Stomach (tissue), 9 donors: ENCODE data around the gene ADORA1. TPM values are rescaled to one million over a fixed set of nuclear protein-coding genes. Genes with fewer than 3 reads are reported as not detected.
A peak's percentile ranks its signal among the peaks of the same experiment; 100 is the strongest.

ENCODE experiments used
- DNase-seq, 2 donors: peaks; one replicate each; pipeline versions ENCODE4 v3.0.0 to v3.0.0-alpha.2; 2013 to 2019
- H3K27ac ChIP-seq, 5 donors: fragments of 200-600 bp in 4 of 5; sonication (generic) in 4 of 5; one replicate each; pipeline ENCODE4 v1.5.1; 2013 to 2019; ENCODE audit warnings: mild to moderate bottlenecking in 1 of 5, moderate library complexity in 1 of 5
- H3K27me3 ChIP-seq, 3 donors: fragments of 200-600 bp; sonication (generic); one replicate each; pipeline ENCODE4 v1.5.1; 2017 to 2019; ENCODE audit warnings: mixed run types in 1 of 3
- H3K36me3 ChIP-seq, 4 donors: fragments of 200-600 bp; sonication (generic); 1 replicate in 3 of 4; 2 replicates in 1 of 4; pipeline ENCODE4 v1.5.1; 2016 to 2019
- H3K4me1 ChIP-seq, 4 donors: fragments of 200-600 bp; sonication (generic); one replicate each; pipeline ENCODE4 v1.5.1; 2016 to 2019
- H3K4me3 ChIP-seq, 4 donors: fragments of 200-600 bp; sonication (generic) in 3 of 4; one replicate each; pipeline ENCODE4 v1.5.1; 2016 to 2019; ENCODE audit warnings: mild to moderate bottlenecking in 1 of 4
- H3K9me3 ChIP-seq, 4 donors: fragments of 200-600 bp; sonication (generic); one replicate each; pipeline ENCODE4 v1.5.1; 2016 to 2019
- EP300 ChIP-seq: sonication (generic); formaldehyde crosslinking; IDR thresholded peaks from one replicate; pipeline ENCODE4 v1.6.1; 2017; ENCODE audit warnings: antibody characterized with exemption
- POLR2A ChIP-seq, 4 donors: fragments of 450-650 bp; IDR thresholded peaks; one replicate each; pipeline ENCODE4 v1.6.1; 2016; ENCODE audit warnings: antibody characterized with exemption in 4 of 4, control low read depth in 2 of 4, mild to moderate bottlenecking in 1 of 4, moderate library complexity in 1 of 4
- POLR2AphosphoS5 ChIP-seq, 3 donors: sonication (generic); formaldehyde crosslinking; IDR thresholded peaks; one replicate each; pipeline ENCODE4 v1.6.1; 2016; ENCODE audit warnings: antibody characterized with exemption in 3 of 3
- WGBS, 5 donors: extraction: QIAGEN DNeasy Blood & Tissue Kit in 3 of 5; methylation state at CpG; one replicate each; pipeline versions ENCODE4 v1.1.5 to v1.1.7; 2013 to 2018; 5-methylcytosine and 5-hydroxymethylcytosine counted together
- intact Hi-C: fragments of 100-400 bp; cut with DNase I; formaldehyde crosslinking; loops from one replicate; pipeline ENCODE4 v1.15.1; 2023; ENCODE audit warnings: low total_unique reads
- polyA plus RNA-seq, 3 donors: library from polyadenylated mRNA; stranded (reverse); fragments of 200-250 nt; gene quantifications; one replicate each; pipeline ENCODE4 v1.2.3, GENCODE V29; 2013
- total RNA-seq, 5 donors: library from RNA; depleted of rRNA; stranded (reverse); fragments of >200 nt; gene quantifications; one replicate each; pipeline versions ENCODE4 v1.1.0 to v1.2.3, GENCODE V29; 2014 to 2016
- TF ChIP-seq, protein P1 (sequence below), 7 experiments: fragments of 450-650 bp in 4 of 7; fragments of 200-600 bp in 3 of 7; sonication (generic) in 3 of 7; IDR thresholded peaks; one replicate each; pipeline ENCODE4 v1.5.1; 2016 to 2019; ENCODE audit warnings: antibody characterized with exemption in 7 of 7, control low read depth in 2 of 7, mild to moderate bottlenecking in 1 of 7
- donor health status: healthy with polysubstance abuse.
- donor health status: Bipolar disorder and iron deficiency.
- donor health status: healthy.

ADORA1 gene
- total and polyA plus RNA-seq, 8 donors, result 0.18 to 4.2 (median 2.1) TPM; not detected in 2

DNA sequence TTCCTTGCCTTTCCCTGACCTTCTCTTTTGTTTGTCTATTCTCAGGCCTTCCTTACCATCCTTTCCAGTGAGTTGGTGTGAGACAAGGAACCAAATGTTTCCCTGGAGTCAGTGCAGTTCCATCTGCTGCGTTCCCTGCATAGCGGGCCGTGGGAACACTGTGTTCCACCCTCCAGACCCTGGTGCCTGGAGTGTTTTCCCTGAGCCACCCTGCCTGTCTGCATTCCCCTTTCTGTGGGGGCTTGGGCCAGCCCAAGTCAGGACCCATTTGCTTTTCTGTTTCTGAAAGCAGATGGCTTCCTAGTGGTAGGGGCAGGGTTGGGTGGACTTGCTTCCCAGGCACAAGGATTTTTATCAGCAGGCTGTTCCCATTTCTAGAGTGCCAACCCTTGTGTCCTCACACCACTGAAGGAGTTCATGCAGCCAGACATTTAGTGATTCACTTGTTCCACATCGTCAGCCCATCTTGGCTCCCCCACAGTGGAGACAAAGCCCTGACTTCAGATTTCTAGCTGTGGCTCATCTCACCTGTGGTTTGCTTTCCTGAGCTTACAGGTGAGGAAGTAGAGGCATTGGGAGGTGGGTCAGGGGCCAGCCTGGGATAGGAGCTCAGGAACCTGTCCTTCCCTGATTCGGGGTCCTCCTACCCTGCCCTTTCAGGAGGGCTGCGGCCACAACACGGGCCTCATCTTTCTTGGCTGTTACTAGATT is 27.6 kb upstream of the ADORA1 start:
- no peak overlapping the region for H3K4me3 ChIP-seq
- H3K9me3 ChIP-seq, result peaks cover 4 to 19% (median 14%) of the 10 kb centered on the region in 4 donors
- H3K4me1 ChIP-seq, result no peaks in the 10 kb centered on the region
- DNase-seq, result peak in 1 of 2 donors; percentile 17
- intact Hi-C loops, result no loop called here
- no peak overlapping the region for H3K27ac ChIP-seq
- 79 to 90% (median 87%) methylated on average over 7 of the region's 7 CpGs for WGBS, 5 donors
- no peaks in the 10 kb centered on the region for H3K36me3 ChIP-seq
- peaks cover 0 to 8% (median 0%) of the 10 kb centered on the region in 3 donors for H3K27me3 ChIP-seq
- TF ChIP-seq, protein P1, sequence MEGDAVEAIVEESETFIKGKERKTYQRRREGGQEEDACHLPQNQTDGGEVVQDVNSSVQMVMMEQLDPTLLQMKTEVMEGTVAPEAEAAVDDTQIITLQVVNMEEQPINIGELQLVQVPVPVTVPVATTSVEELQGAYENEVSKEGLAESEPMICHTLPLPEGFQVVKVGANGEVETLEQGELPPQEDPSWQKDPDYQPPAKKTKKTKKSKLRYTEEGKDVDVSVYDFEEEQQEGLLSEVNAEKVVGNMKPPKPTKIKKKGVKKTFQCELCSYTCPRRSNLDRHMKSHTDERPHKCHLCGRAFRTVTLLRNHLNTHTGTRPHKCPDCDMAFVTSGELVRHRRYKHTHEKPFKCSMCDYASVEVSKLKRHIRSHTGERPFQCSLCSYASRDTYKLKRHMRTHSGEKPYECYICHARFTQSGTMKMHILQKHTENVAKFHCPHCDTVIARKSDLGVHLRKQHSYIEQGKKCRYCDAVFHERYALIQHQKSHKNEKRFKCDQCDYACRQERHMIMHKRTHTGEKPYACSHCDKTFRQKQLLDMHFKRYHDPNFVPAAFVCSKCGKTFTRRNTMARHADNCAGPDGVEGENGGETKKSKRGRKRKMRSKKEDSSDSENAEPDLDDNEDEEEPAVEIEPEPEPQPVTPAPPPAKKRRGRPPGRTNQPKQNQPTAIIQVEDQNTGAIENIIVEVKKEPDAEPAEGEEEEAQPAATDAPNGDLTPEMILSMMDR (IDR thresholded peaks at IDR 0.05), result no peak
- TF ChIP-seq POLR2AphosphoS5 (IDR thresholded peaks at IDR 0.05), result no peak
- TF ChIP-seq EP300, result no peak
- TF ChIP-seq POLR2A (IDR thresholded peaks at IDR 0.05), result no peak

DNA sequence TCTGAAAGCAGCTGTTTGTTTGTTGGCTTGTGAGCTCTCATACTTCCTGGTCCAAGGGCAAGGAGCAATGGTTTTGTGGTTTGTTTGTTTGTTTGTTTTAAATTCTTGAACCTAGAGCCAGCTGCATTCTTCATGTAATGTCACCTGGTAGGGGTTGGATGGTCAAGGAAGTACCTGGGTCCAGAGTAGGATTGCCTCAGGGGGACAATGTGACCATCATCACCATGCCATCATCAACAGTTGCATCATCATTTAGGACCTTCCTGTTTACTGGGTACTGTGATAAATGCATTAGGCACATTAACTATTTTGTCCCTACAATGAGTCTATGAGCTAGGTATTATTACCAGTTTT is 27.0 kb upstream of the ADORA1 start:
- no peak for DNase-seq
- H3K27ac ChIP-seq, result no peak overlapping the region
- intact Hi-C loops, result no loop called here
- TF ChIP-seq, protein P1 (IDR thresholded peaks at IDR 0.05), result no peak
- TF ChIP-seq POLR2AphosphoS5 (IDR thresholded peaks at IDR 0.05) (no peak), POLR2A (IDR thresholded peaks at IDR 0.05) (no peak), EP300 (no peak)
- peaks cover 0 to 14% (median 10%) of the 10 kb centered on the region in 4 donors for H3K9me3 ChIP-seq
- no peak overlapping the region for H3K4me3 ChIP-seq
- H3K36me3 ChIP-seq, result no peaks in the 10 kb centered on the region
- no peaks in the 10 kb centered on the region for H3K4me1 ChIP-seq
- H3K27me3 ChIP-seq, result peaks cover 0 to 8% (median 0%) of the 10 kb centered on the region in 3 donors

DNA sequence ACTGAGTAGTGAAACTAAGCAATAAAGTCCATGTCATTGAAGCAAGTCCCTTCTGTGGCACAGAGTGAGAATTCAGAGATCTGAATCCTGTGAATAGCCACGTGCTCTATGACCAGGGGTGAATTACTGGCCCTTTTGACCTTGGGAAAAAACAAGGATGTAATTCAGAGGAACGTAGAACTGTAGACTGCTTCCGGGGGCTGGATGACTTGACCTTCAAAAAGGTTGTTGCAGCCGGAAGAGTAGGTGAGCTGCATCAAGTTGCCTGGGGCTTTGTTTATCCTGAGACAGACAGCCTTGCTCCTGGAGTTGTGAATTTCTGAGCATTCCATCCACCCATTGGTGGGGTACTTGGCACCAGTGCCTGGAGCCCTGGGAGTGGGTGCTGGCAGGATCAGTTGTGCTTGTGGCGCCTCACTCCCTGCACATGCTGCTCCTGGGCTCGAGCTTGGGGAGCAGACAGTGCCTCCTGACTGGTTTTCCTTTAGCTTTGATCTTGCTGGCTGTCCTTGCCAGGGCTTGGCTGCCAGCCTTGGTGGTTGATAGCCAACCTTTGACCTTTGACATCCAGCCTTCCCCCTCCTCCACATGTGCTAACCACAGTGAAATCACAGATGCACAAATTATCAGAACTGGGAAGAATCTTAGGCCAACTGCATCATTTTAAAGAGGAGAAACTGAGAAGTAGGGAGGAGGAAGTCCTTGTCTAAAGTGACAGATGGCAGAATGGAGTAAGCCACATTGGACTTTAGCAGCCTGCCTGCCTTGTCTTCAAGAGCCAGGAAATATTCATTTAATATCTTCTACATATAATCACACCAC is 25.5 kb upstream of the ADORA1 start:
- H3K4me3 ChIP-seq, result no peak overlapping the region
- peaks cover 0 to 6% (median 3%) of the 10 kb centered on the region in 4 donors for H3K9me3 ChIP-seq
- peaks cover 0 to 10% (median 0%) of the 10 kb centered on the region in 3 donors for H3K27me3 ChIP-seq
- no peak overlapping the region for H3K27ac ChIP-seq
- no peak for TF ChIP-seq EP300
- TF ChIP-seq POLR2AphosphoS5 (IDR thresholded peaks at IDR 0.05), result no peak
- TF ChIP-seq POLR2A (IDR thresholded peaks at IDR 0.05), result no peak
- TF ChIP-seq, protein P1 (IDR thresholded peaks at IDR 0.05), result no peak
- H3K36me3 ChIP-seq, result no peaks in the 10 kb centered on the region
- intact Hi-C loops, result no loop called here
- H3K4me1 ChIP-seq, result no peaks in the 10 kb centered on the region
- 59 to 70% (median 62%) methylated on average over 4 to 6 of the region's 6 CpGs for WGBS, 5 donors
- peak in 1 of 2 donors; percentile 4 for DNase-seq

DNA sequence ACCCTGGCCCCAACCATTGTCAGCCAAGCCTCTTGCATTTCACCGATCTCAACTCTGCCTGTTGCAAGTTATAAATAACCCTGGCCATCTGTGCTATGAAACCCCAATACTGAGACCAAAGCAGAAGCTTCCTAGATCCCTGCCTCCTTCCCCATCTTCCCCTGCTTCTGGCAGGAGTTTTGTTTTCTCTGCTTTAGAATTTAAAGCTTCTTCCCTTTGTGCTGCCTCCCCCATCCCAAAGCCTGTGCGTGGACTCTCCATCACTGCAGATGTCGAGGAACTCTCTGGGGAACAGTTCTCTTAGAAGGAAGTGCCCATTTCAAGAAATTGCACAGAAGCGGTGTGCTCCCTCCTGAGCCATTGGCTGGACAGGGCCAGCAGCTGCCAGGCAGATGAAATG is 24.3 kb upstream of the ADORA1 start:
- Histone ChIP-seq H3K4me3 (no peak overlapping the region), H3K36me3 (no peaks in the 10 kb centered on the region), H3K27me3 (peaks cover 0 to 14% (median 0%) of the 10 kb centered on the region in 3 donors), H3K9me3 (peaks cover 0 to 6% (median 2%) of the 10 kb centered on the region in 4 donors), H3K27ac (no peak overlapping the region), H3K4me1 (no peaks in the 10 kb centered on the region)
- DNase-seq, result peak in 1 of 2 donors; percentile 4
- 59 to 75% (median 67%) methylated on average over 4 of the region's 4 CpGs for WGBS, 5 donors
- no peak for TF ChIP-seq EP300
- TF ChIP-seq POLR2AphosphoS5 (IDR thresholded peaks at IDR 0.05), result no peak
- TF ChIP-seq, protein P1 (IDR thresholded peaks at IDR 0.05), result no peak
- no peak for TF ChIP-seq POLR2A (IDR thresholded peaks at IDR 0.05)
- intact Hi-C loops, result no loop called here
